Measurements from ENCODE around the gene CHIC2.
"Not testable (repeated sequence)": the region's sequence is repeated elsewhere in the genome, so short reads cannot be mapped to it uniquely, and the experiment has no call there.

The CHIC2 gene

GRCh38 chr4:54061067-54061466, 3.3 kb downstream of the CHIC2 start:
- no peak overlapping the region for H3K27ac ChIP-seq (ENCODE audit: low read depth, low read length)
- H3K9me3 ChIP-seq (ENCODE audit: control insufficient read depth in 1 of 2, low read length in 2 of 2): no peaks in the 10 kb centered on the region
- H3K4me1 ChIP-seq (ENCODE audit: control insufficient read depth in 1 of 2, insufficient read depth in 2 of 2, low read length in 2 of 2): peaks cover 27 to 55% of the 10 kb centered on the region in 2 donors
- peak overlapping the region in 1 of 2 donors; percentile 50 for H3K4me3 ChIP-seq (ENCODE audit: low read depth in 1 of 2, low read length in 2 of 2)
- H3K27me3 ChIP-seq (ENCODE audit: control insufficient read depth in 1 of 2, insufficient read depth in 2 of 2, low read length in 2 of 2): no peaks in the 10 kb centered on the region
- H3K36me3 ChIP-seq (ENCODE audit: control insufficient read depth in 1 of 2, insufficient read depth in 2 of 2, low read length in 2 of 2): no peaks in the 10 kb centered on the region
- H3K9ac ChIP-seq (ENCODE audit: low read depth in 1 of 2, low read length in 2 of 2): no peak overlapping the region

GRCh38 chr4:54060116-54060515, 4.3 kb downstream of the CHIC2 start:
- Histone ChIP-seq H3K27me3 (ENCODE audit: control insufficient read depth in 1 of 2, insufficient read depth in 2 of 2, low read length in 2 of 2) (no peaks in the 10 kb centered on the region), H3K4me3 (ENCODE audit: low read depth in 1 of 2, low read length in 2 of 2) (no peak overlapping the region), H3K9me3 (ENCODE audit: control insufficient read depth in 1 of 2, low read length in 2 of 2) (no peaks in the 10 kb centered on the region), H3K27ac (ENCODE audit: low read depth, low read length) (no peak overlapping the region), H3K36me3 (ENCODE audit: control insufficient read depth in 1 of 2, insufficient read depth in 2 of 2, low read length in 2 of 2) (no peaks in the 10 kb centered on the region), H3K4me1 (ENCODE audit: control insufficient read depth in 1 of 2, insufficient read depth in 2 of 2, low read length in 2 of 2) (peaks cover 19 to 51% of the 10 kb centered on the region in 2 donors), H3K9ac (ENCODE audit: low read depth in 1 of 2, low read length in 2 of 2) (no peak overlapping the region)

GRCh38 chr4:54058171-54058570, 6.2 kb downstream of the CHIC2 start:
- H3K27me3 ChIP-seq (ENCODE audit: control insufficient read depth in 1 of 2, insufficient read depth in 2 of 2, low read length in 2 of 2): no peaks in the 10 kb centered on the region
- no peak overlapping the region for H3K9ac ChIP-seq (ENCODE audit: low read depth in 1 of 2, low read length in 2 of 2)
- H3K27ac ChIP-seq (ENCODE audit: low read depth, low read length): no peak overlapping the region
- peaks cover 19 to 52% of the 10 kb centered on the region in 2 donors for H3K4me1 ChIP-seq (ENCODE audit: control insufficient read depth in 1 of 2, insufficient read depth in 2 of 2, low read length in 2 of 2)
- H3K36me3 ChIP-seq (ENCODE audit: control insufficient read depth in 1 of 2, insufficient read depth in 2 of 2, low read length in 2 of 2): no peaks in the 10 kb centered on the region
- H3K4me3 ChIP-seq (ENCODE audit: low read depth in 1 of 2, low read length in 2 of 2): no peak overlapping the region
- H3K9me3 ChIP-seq (ENCODE audit: control insufficient read depth in 1 of 2, low read length in 2 of 2): no peaks in the 10 kb centered on the region

- Histone ChIP-seq H3K9me3 (ENCODE audit: control insufficient read depth in 1 of 2, low read length in 2 of 2) (no peaks in the 10 kb centered on the region), H3K9ac (ENCODE audit: low read depth in 1 of 2, low read length in 2 of 2) (no peak overlapping the region), H3K27ac (ENCODE audit: low read depth, low read length) (no peak overlapping the region), H3K4me3 (ENCODE audit: low read depth in 1 of 2, low read length in 2 of 2) (no peak overlapping the region), H3K36me3 (ENCODE audit: control insufficient read depth in 1 of 2, insufficient read depth in 2 of 2, low read length in 2 of 2) (no peaks in the 10 kb centered on the region), H3K4me1 (ENCODE audit: control insufficient read depth in 1 of 2, insufficient read depth in 2 of 2, low read length in 2 of 2) (peaks cover 6 to 39% of the 10 kb centered on the region in 2 donors), H3K27me3 (ENCODE audit: control insufficient read depth in 1 of 2, insufficient read depth in 2 of 2, low read length in 2 of 2) (no peaks in the 10 kb centered on the region)
Measured at GRCh38 chr4:54056360-54056759, 8.0 kb downstream of the CHIC2 start.

- no peak overlapping the region for H3K4me3 ChIP-seq (ENCODE audit: low read depth in 1 of 2, low read length in 2 of 2)
- H3K4me1 ChIP-seq (ENCODE audit: control insufficient read depth in 1 of 2, insufficient read depth in 2 of 2, low read length in 2 of 2): peaks cover 7 to 43% of the 10 kb centered on the region in 2 donors
Measured at GRCh38 chr4:54055494-54055893, 8.9 kb downstream of the CHIC2 start.

GRCh38 chr4:54054501-54054900, 9.9 kb downstream of the CHIC2 start:
- H3K9ac ChIP-seq (ENCODE audit: low read depth in 1 of 2, low read length in 2 of 2): no peak overlapping the region
- H3K36me3 ChIP-seq (ENCODE audit: control insufficient read depth in 1 of 2, insufficient read depth in 2 of 2, low read length in 2 of 2): no peaks in the 10 kb centered on the region
- no peaks in the 10 kb centered on the region for H3K9me3 ChIP-seq (ENCODE audit: control insufficient read depth in 1 of 2, low read length in 2 of 2)
- H3K27ac ChIP-seq (ENCODE audit: low read depth, low read length): no peak overlapping the region
- no peaks in the 10 kb centered on the region for H3K27me3 ChIP-seq (ENCODE audit: control insufficient read depth in 1 of 2, insufficient read depth in 2 of 2, low read length in 2 of 2)
- H3K4me1 ChIP-seq (ENCODE audit: control insufficient read depth in 1 of 2, insufficient read depth in 2 of 2, low read length in 2 of 2): peaks cover 11 to 40% of the 10 kb centered on the region in 2 donors
- no peak overlapping the region for H3K4me3 ChIP-seq (ENCODE audit: low read depth in 1 of 2, low read length in 2 of 2)

More at GRCh38 chr4:54055494-54055893, 8.9 kb downstream of the CHIC2 start:
- Histone ChIP-seq H3K27me3 (ENCODE audit: control insufficient read depth in 1 of 2, insufficient read depth in 2 of 2, low read length in 2 of 2) (no peaks in the 10 kb centered on the region), H3K9me3 (ENCODE audit: control insufficient read depth in 1 of 2, low read length in 2 of 2) (no peaks in the 10 kb centered on the region), H3K36me3 (ENCODE audit: control insufficient read depth in 1 of 2, insufficient read depth in 2 of 2, low read length in 2 of 2) (no peaks in the 10 kb centered on the region), H3K9ac (ENCODE audit: low read depth in 1 of 2, low read length in 2 of 2) (no peak overlapping the region), H3K27ac (ENCODE audit: low read depth, low read length) (no peak overlapping the region)

- H3K9ac ChIP-seq (ENCODE audit: low read depth in 1 of 2, low read length in 2 of 2); H3K4me3 ChIP-seq (ENCODE audit: low read depth in 1 of 2, low read length in 2 of 2); H3K36me3 ChIP-seq (ENCODE audit: control insufficient read depth in 1 of 2, insufficient read depth in 2 of 2, low read length in 2 of 2); H3K9me3 ChIP-seq (ENCODE audit: control insufficient read depth in 1 of 2, low read length in 2 of 2); H3K27me3 ChIP-seq (ENCODE audit: control insufficient read depth in 1 of 2, insufficient read depth in 2 of 2, low read length in 2 of 2); H3K27ac ChIP-seq (ENCODE audit: low read depth, low read length): not testable (repeated sequence)
- peaks cover 11 to 40% of the 10 kb centered on the region in 2 donors for H3K4me1 ChIP-seq (ENCODE audit: control insufficient read depth in 1 of 2, insufficient read depth in 2 of 2, low read length in 2 of 2)
Measured at GRCh38 chr4:54053322-54053721, 11.1 kb downstream of the CHIC2 start.

- Histone ChIP-seq H3K4me1 (ENCODE audit: control insufficient read depth in 1 of 2, insufficient read depth in 2 of 2, low read length in 2 of 2) (peaks cover 7 to 16% of the 10 kb centered on the region in 2 donors), H3K27me3 (ENCODE audit: control insufficient read depth in 1 of 2, insufficient read depth in 2 of 2, low read length in 2 of 2) (no peaks in the 10 kb centered on the region), H3K9me3 (ENCODE audit: control insufficient read depth in 1 of 2, low read length in 2 of 2) (no peaks in the 10 kb centered on the region), H3K27ac (ENCODE audit: low read depth, low read length) (no peak overlapping the region), H3K36me3 (ENCODE audit: control insufficient read depth in 1 of 2, insufficient read depth in 2 of 2, low read length in 2 of 2) (peaks cover 0 to 5% of the 10 kb centered on the region in 2 donors), H3K4me3 (ENCODE audit: low read depth in 1 of 2, low read length in 2 of 2) (no peak overlapping the region), H3K9ac (ENCODE audit: low read depth in 1 of 2, low read length in 2 of 2) (no peak overlapping the region)
Measured at GRCh38 chr4:54050214-54050904, 14.0 kb downstream of the CHIC2 start.

GRCh38 chr4:54043630-54044029, 20.8 kb downstream of the CHIC2 start:
- not testable (repeated sequence) for H3K4me1 ChIP-seq (ENCODE audit: control insufficient read depth in 1 of 2, insufficient read depth in 2 of 2, low read length in 2 of 2); H3K4me3 ChIP-seq (ENCODE audit: low read depth in 1 of 2, low read length in 2 of 2); H3K27me3 ChIP-seq (ENCODE audit: control insufficient read depth in 1 of 2, insufficient read depth in 2 of 2, low read length in 2 of 2); H3K9ac ChIP-seq (ENCODE audit: low read depth in 1 of 2, low read length in 2 of 2); H3K36me3 ChIP-seq (ENCODE audit: control insufficient read depth in 1 of 2, insufficient read depth in 2 of 2, low read length in 2 of 2); H3K9me3 ChIP-seq (ENCODE audit: control insufficient read depth in 1 of 2, low read length in 2 of 2); H3K27ac ChIP-seq (ENCODE audit: low read depth, low read length)

- Histone ChIP-seq H3K27me3 (ENCODE audit: control insufficient read depth in 1 of 2, insufficient read depth in 2 of 2, low read length in 2 of 2) (no peaks in the 10 kb centered on the region), H3K4me1 (ENCODE audit: control insufficient read depth in 1 of 2, insufficient read depth in 2 of 2, low read length in 2 of 2) (no peaks in the 10 kb centered on the region), H3K9me3 (ENCODE audit: control insufficient read depth in 1 of 2, low read length in 2 of 2) (no peaks in the 10 kb centered on the region), H3K27ac (ENCODE audit: low read depth, low read length) (no peak overlapping the region), H3K36me3 (ENCODE audit: control insufficient read depth in 1 of 2, insufficient read depth in 2 of 2, low read length in 2 of 2) (peaks cover 1 to 4% of the 10 kb centered on the region in 2 donors), H3K4me3 (ENCODE audit: low read depth in 1 of 2, low read length in 2 of 2) (no peak overlapping the region), H3K9ac (ENCODE audit: low read depth in 1 of 2, low read length in 2 of 2) (no peak overlapping the region)
Measured at GRCh38 chr4:54041933-54042332, 22.5 kb downstream of the CHIC2 start.
